ENCODE results near the gene IL1R2.

The IL1R2 gene

GRCh38 chr2:101983928-101984327 lies 7.8 kb upstream of the IL1R2 start:
- Histone ChIP-seq H3K9ac (ENCODE audit: low read length) (no peak overlapping the region), H3K4me2 (ENCODE audit: low read length) (no peak overlapping the region), H3K79me2 (ENCODE audit: low read length) (no peaks in the 10 kb centered on the region), H3K27ac (ENCODE audit: low read length) (no peak overlapping the region), H3K36me3 (replicated peaks; ENCODE audit: low read depth, low read length) (no peaks in the 10 kb centered on the region), H3K4me3 (ENCODE audit: low read length) (no peak overlapping the region), H3K9me3 (ENCODE audit: insufficient read depth, low read length) (no peaks in the 10 kb centered on the region), H2AFZ (ENCODE audit: low read depth, low read length) (no peak overlapping the region), H3K4me1 (ENCODE audit: low read length) (peaks cover 15% of the 10 kb centered on the region), H4K20me1 (ENCODE audit: insufficient read depth, low read length) (no peaks in the 10 kb centered on the region), H3K27me3 (ENCODE audit: low read depth, low read length) (no peaks in the 10 kb centered on the region)
- TF ChIP-seq EZH2phosphoT487 (IDR thresholded peaks at IDR 0.05; ENCODE audit: low read depth) (no peak), CTCF (IDR thresholded peaks at IDR 0.05; ENCODE audit: low read depth, low read length) (peak; percentile 31)

GRCh38 chr2:101984656-101985055 lies 7.1 kb upstream of the IL1R2 start:
- no peaks in the 10 kb centered on the region for H3K9me3 ChIP-seq (ENCODE audit: insufficient read depth, low read length)
- H4K20me1 ChIP-seq (ENCODE audit: insufficient read depth, low read length): no peaks in the 10 kb centered on the region
- no peaks in the 10 kb centered on the region for H3K79me2 ChIP-seq (ENCODE audit: low read length)
- H3K4me3 ChIP-seq (ENCODE audit: low read length): no peak overlapping the region
- no peaks in the 10 kb centered on the region for H3K27me3 ChIP-seq (ENCODE audit: low read depth, low read length)
- no peak for TF ChIP-seq CTCF (IDR thresholded peaks at IDR 0.05; ENCODE audit: low read depth, low read length)
- TF ChIP-seq EZH2phosphoT487 (IDR thresholded peaks at IDR 0.05; ENCODE audit: low read depth): no peak
- H3K27ac ChIP-seq (ENCODE audit: low read length): no peak overlapping the region
- H3K4me2 ChIP-seq (ENCODE audit: low read length): no peak overlapping the region
- H3K4me1 ChIP-seq (ENCODE audit: low read length): peaks cover 22% of the 10 kb centered on the region
- no peaks in the 10 kb centered on the region for H3K36me3 ChIP-seq (replicated peaks; ENCODE audit: low read depth, low read length)
- no peak overlapping the region for H3K9ac ChIP-seq (ENCODE audit: low read length)
- H2AFZ ChIP-seq (ENCODE audit: low read depth, low read length): no peak overlapping the region

DNA sequence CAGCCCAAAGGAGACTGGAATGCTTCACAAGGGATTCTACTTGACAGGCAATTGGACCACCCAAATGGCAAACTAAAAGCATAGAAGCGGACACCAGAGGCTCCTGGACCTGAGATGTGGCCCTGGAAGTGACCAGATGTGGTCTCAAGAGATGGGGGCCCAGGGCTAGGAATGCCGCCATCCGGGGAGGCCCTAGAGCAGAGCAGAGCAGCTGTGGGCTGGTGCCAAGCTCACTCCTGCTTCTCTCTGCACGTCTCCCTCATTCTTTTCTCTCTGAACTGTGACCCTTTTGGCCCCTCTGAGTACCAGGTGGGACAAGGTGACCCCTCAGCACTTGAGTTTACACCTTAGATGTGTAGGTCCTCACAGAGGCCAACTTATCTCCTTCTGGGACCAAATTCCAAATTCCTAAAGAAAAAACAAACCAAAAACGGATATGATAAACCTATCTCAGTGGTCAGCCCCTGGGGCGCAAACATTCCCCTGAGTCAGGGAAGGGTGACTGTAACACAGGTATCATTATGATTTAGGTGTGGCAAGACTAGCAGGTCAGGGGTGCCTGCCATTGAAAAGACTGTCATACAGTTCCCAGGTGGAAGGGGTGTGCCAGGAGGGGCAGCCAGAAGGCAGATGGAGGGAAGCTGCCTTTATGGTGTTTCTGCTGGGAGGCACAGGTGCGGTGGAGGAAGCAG lies 6.5 kb upstream of the IL1R2 start:
- no peak overlapping the region for H3K9ac ChIP-seq (ENCODE audit: low read length)
- no peaks in the 10 kb centered on the region for H3K79me2 ChIP-seq (ENCODE audit: low read length)
- no peak overlapping the region for H2AFZ ChIP-seq (ENCODE audit: low read depth, low read length)
- H3K4me1 ChIP-seq (ENCODE audit: low read length): peaks cover 28% of the 10 kb centered on the region
- no peak overlapping the region for H3K4me2 ChIP-seq (ENCODE audit: low read length)
- no peaks in the 10 kb centered on the region for H3K36me3 ChIP-seq (replicated peaks; ENCODE audit: low read depth, low read length)
- no peaks in the 10 kb centered on the region for H4K20me1 ChIP-seq (ENCODE audit: insufficient read depth, low read length)
- H3K27ac ChIP-seq (ENCODE audit: low read length): no peak overlapping the region
- no peak for TF ChIP-seq EZH2phosphoT487 (IDR thresholded peaks at IDR 0.05; ENCODE audit: low read depth)
- TF ChIP-seq CTCF (IDR thresholded peaks at IDR 0.05; ENCODE audit: low read depth, low read length): no peak
- no peaks in the 10 kb centered on the region for H3K9me3 ChIP-seq (ENCODE audit: insufficient read depth, low read length)
- H3K27me3 ChIP-seq (ENCODE audit: low read depth, low read length): no peaks in the 10 kb centered on the region
- no peak overlapping the region for H3K4me3 ChIP-seq (ENCODE audit: low read length)

DNA sequence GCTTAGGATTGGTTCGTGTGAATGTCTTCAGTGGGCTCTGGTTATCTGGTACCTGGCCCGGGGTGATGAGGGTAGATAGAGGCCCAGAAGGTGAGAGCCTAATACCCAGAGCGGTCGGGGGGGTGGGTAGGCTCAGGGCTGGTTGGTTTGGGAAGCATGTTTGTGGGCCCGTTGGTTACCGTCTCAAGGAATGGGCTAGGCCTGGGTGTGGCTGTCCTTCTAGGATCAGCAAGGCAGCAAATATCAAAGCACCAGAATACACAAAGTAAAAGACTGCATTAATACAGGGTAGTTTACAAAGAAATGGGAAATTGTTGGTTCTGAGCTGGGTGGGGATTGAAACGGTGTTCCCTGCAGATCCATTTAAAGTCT lies 6.0 kb upstream of the IL1R2 start:
- Histone ChIP-seq H2AFZ (ENCODE audit: low read depth, low read length) (no peak overlapping the region), H3K79me2 (ENCODE audit: low read length) (no peaks in the 10 kb centered on the region), H3K9me3 (ENCODE audit: insufficient read depth, low read length) (no peaks in the 10 kb centered on the region), H3K4me3 (ENCODE audit: low read length) (no peak overlapping the region), H3K9ac (ENCODE audit: low read length) (no peak overlapping the region), H4K20me1 (ENCODE audit: insufficient read depth, low read length) (no peaks in the 10 kb centered on the region), H3K27ac (ENCODE audit: low read length) (no peak overlapping the region), H3K27me3 (ENCODE audit: low read depth, low read length) (no peaks in the 10 kb centered on the region), H3K4me1 (ENCODE audit: low read length) (peaks cover 33% of the 10 kb centered on the region), H3K36me3 (replicated peaks; ENCODE audit: low read depth, low read length) (no peaks in the 10 kb centered on the region), H3K4me2 (ENCODE audit: low read length) (no peak overlapping the region)
- TF ChIP-seq CTCF (IDR thresholded peaks at IDR 0.05; ENCODE audit: low read depth, low read length) (no peak), EZH2phosphoT487 (IDR thresholded peaks at IDR 0.05; ENCODE audit: low read depth) (no peak)
